ENCODE measurements around the gene CACNA1F.
"Not testable (repeated sequence)": the region's sequence is repeated elsewhere in the genome, so short reads cannot be mapped to it uniquely, and the experiment has no call there.

The CACNA1F gene

GRCh38 chrX:49192722-49193328 is 40.3 kb downstream of the CACNA1F start:
- no peak for DNase-seq

- no peak for DNase-seq
These were observed 41.5 kb downstream of the CACNA1F start for GRCh38 chrX:49191574-49192011.

- peak; percentile 95 for DNase-seq
These were observed 42.1 kb downstream of the CACNA1F start for GRCh38 chrX:49190821-49191573.

- DNase-seq: no peak
These were observed 43.5 kb downstream of the CACNA1F start for GRCh38 chrX:49189606-49190005.

GRCh38 chrX:49188468-49189076 is 44.6 kb downstream of the CACNA1F start:
- DNase-seq: no peak

- DNase-seq: no peak
These were observed 45.6 kb downstream of the CACNA1F start for GRCh38 chrX:49187526-49187925.

- no peak for DNase-seq
These were observed 46.1 kb downstream of the CACNA1F start for GRCh38 chrX:49187028-49187394.

- DNase-seq: no peak
These were observed 46.8 kb downstream of the CACNA1F start, which contains the start of gene PRICKLE3 for GRCh38 chrX:49186125-49187027. PRICKLE3 (minus strand) TSS chrX:49186373; CDS start chrX:49186297, 76 bp downstream.

- DNase-seq: peak; percentile 63
These were observed 48.6 kb downstream of the CACNA1F start for GRCh38 chrX:49184294-49185281.

GRCh38 chrX:49183701-49184281 is 49.3 kb downstream of the CACNA1F start:
- no peak for DNase-seq

GRCh38 chrX:49179358-49179757 is 53.8 kb downstream of the CACNA1F start:
- no peak for DNase-seq

- no peak for DNase-seq
These were observed 54.6 kb downstream of the CACNA1F start for GRCh38 chrX:49178537-49178936.

- no peak for DNase-seq
These were observed 55.2 kb downstream of the CACNA1F start for GRCh38 chrX:49177873-49178480.

- DNase-seq: no peak
These were observed 55.8 kb downstream of the CACNA1F start for GRCh38 chrX:49177338-49177833.

- no peak for DNase-seq
These were observed 56.5 kb downstream of the CACNA1F start for GRCh38 chrX:49176421-49177326.

- no peak for DNase-seq
These were observed 57.5 kb downstream of the CACNA1F start for GRCh38 chrX:49175435-49176274.

GRCh38 chrX:49174723-49175122 is 58.4 kb downstream of the CACNA1F start:
- no peak for DNase-seq

- DNase-seq: not testable (repeated sequence)
These were observed 59.6 kb downstream of the CACNA1F start for GRCh38 chrX:49173544-49173943.

All from SHP77 treated with DMSO at 0.1 percent for 48 hours (cell line).